Stomach smooth muscle (tissue), 2 donors: ENCODE results near the gene FGF1.

Source experiments
- H3K27ac ChIP-seq: one replicate; pipeline ENCODE4 v1.7.0; 2013; ENCODE audit warnings: mild to moderate bottlenecking, low read length, inconsistent platforms
- H3K27me3 ChIP-seq, 2 donors: one replicate each; pipeline ENCODE4 v1.7.0; 2013; ENCODE audit warnings: low read length in 2 of 2; ENCODE audit not compliant: insufficient read depth in 2 of 2, control insufficient read depth in 1 of 2
- H3K36me3 ChIP-seq, 2 donors: one replicate each; pipeline ENCODE4 v1.7.0; 2013; ENCODE audit warnings: low read length in 2 of 2; ENCODE audit not compliant: control insufficient read depth in 2 of 2, insufficient read depth in 2 of 2
- H3K4me1 ChIP-seq: one replicate; pipeline ENCODE4 v1.7.0; 2013; ENCODE audit warnings: low read length; ENCODE audit not compliant: control insufficient read depth, insufficient read depth
- H3K4me3 ChIP-seq, 2 donors: one replicate each; pipeline ENCODE4 v1.7.0; 2013; ENCODE audit warnings: low read length in 2 of 2
- H3K9ac ChIP-seq, 2 donors: one replicate each; pipeline ENCODE4 v1.7.0; 2013; ENCODE audit warnings: low read length in 2 of 2, mild to moderate bottlenecking in 1 of 2
- H3K9me3 ChIP-seq, 2 donors: one replicate each; pipeline ENCODE4 v1.7.0; 2013; ENCODE audit warnings: low read length in 2 of 2; ENCODE audit not compliant: control insufficient read depth in 2 of 2
- donor health status: healthy.
- donor health status: Pancreatic carcinoma.

Gene FGF1

DNA sequence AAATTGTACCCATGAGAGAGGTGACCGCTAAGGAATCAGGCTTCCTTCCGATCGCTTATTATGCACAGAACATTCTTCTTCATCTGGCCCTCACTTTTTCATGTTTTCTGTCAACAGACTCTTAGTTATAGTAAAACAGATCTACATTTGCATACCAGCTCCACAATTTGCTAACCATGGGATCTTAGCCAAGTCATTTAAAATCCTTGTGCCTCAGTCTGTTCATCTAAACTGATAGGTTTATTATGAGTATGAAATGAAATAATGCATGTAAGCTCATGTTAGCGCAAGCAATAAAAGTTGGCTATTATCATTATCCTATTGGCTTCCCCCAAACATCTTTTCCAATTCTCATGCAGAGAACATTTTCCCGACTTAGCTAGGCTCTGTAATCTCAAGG is 42.3 kb downstream of the FGF1 start:
- H3K36me3 ChIP-seq: no peaks in the 10 kb centered on the region
- H3K27ac ChIP-seq: no peak overlapping the region
- H3K4me3 ChIP-seq: no peak overlapping the region
- no peak overlapping the region for H3K9ac ChIP-seq
- peaks cover 9% of the 10 kb centered on the region for H3K4me1 ChIP-seq
- H3K9me3 ChIP-seq: no peaks in the 10 kb centered on the region
- H3K27me3 ChIP-seq: no peaks in the 10 kb centered on the region

DNA sequence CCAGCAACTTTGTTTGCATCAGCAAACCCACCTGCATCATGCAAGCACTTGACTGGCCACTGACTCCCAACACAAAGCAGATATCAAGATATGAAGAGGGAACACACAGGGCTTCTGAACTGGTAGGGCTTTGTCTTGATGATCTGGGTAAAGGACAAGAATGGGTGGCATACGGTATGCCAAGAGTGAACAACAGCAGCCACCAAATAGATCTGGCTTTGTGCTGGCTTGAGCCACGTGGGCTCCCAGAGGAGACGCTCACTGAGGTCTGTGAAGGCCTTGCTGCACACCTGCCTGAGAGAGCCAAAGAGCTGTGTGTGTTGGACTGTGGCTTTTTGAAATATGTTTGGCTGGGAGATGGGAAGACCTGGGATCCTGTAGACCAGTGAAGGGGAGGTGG is 43.5 kb downstream of the FGF1 start:
- Histone ChIP-seq H3K27ac (no peak overlapping the region), H3K9me3 (no peaks in the 10 kb centered on the region), H3K9ac (no peak overlapping the region)

DNA sequence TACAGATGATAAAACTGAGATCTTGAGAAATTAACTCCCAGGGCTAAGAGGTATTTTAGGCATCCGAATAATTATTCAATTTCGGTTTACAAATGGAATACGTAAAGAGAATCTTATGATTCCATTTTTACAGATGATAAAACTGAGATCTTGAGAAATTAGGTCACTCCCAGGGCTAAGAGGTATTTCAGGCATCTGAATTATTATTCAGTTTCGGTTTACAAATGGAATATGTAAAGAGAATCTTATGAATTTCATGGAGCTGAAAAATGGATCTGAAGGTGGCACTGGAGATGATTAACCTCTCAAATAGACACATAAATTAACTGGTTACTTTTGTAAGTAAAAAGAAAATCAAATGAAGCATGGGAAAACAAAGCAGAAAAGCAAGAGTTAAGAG is 44.2 kb downstream of the FGF1 start:
- Histone ChIP-seq H3K36me3 (no peaks in the 10 kb centered on the region), H3K27me3 (no peaks in the 10 kb centered on the region), H3K9ac (no peak overlapping the region), H3K27ac (no peak overlapping the region), H3K9me3 (no peaks in the 10 kb centered on the region), H3K4me3 (no peak overlapping the region), H3K4me1 (peaks cover 9% of the 10 kb centered on the region)

More for the DNA sequence above, 43.5 kb downstream of the FGF1 start:
- H3K4me1 ChIP-seq: peaks cover 9% of the 10 kb centered on the region
- no peaks in the 10 kb centered on the region for H3K36me3 ChIP-seq
- H3K27me3 ChIP-seq: no peaks in the 10 kb centered on the region
- no peak overlapping the region for H3K4me3 ChIP-seq

DNA sequence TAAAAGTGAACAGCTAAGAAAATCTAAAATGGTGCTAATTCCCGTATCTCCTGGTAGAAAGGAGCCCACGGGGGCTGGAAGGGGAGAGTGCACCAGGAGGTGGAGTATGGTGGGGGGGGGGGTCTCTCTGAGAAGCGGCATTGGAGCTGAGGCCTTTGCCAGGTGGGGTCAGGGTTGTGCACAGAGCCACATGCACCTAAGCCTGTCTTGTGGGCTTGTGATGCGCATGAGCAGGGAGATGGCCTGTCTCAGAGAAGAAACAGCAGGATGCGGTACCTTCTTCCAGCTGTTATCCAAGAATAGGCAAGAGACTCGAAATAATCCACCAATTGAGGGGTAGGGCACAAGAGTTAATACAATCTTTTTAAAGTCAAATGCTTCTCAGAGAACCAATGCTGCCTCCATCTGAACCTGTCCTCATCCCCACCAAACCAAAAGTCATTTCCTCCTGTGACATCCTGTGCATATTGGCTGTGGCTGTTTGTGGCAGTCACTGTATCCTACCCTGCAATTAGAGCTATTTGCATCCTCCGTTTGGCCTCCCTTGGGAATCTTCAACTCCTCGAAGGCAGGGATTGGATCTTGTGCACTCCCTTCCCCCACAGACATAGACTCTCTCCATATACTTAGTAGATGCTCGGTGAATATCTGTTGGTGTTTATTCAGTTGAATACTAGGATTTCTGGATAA is 45.4 kb downstream of the FGF1 start:
- H3K9ac ChIP-seq: no peak overlapping the region
- no peak overlapping the region for H3K27ac ChIP-seq
- no peak overlapping the region for H3K4me3 ChIP-seq
- no peaks in the 10 kb centered on the region for H3K36me3 ChIP-seq
- H3K9me3 ChIP-seq: no peaks in the 10 kb centered on the region
- peaks cover 9% of the 10 kb centered on the region for H3K4me1 ChIP-seq
- H3K27me3 ChIP-seq: no peaks in the 10 kb centered on the region

DNA sequence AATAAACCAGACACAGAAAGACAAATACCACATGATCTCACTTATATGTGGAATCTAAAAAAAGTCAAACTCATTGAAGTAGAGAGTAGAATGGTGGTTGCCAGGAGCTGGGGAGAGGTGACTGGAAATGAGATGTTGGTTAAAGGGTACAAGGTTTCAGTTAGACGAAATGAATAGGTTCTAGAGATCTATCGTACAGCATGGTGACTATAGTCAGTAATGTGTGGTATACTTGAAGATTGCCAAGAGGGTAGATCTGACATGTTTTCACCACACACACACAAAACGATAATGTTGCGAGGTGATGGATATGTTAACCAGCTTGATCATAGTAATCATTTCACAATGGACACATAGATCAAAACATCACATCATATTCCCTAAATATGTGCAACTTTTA is 46.4 kb downstream of the FGF1 start:
- H3K27ac ChIP-seq: no peak overlapping the region
- no peak overlapping the region for H3K9ac ChIP-seq
- H3K4me3 ChIP-seq: no peak overlapping the region
- no peaks in the 10 kb centered on the region for H3K27me3 ChIP-seq
- no peaks in the 10 kb centered on the region for H3K4me1 ChIP-seq
- no peaks in the 10 kb centered on the region for H3K9me3 ChIP-seq
- H3K36me3 ChIP-seq: no peaks in the 10 kb centered on the region

DNA sequence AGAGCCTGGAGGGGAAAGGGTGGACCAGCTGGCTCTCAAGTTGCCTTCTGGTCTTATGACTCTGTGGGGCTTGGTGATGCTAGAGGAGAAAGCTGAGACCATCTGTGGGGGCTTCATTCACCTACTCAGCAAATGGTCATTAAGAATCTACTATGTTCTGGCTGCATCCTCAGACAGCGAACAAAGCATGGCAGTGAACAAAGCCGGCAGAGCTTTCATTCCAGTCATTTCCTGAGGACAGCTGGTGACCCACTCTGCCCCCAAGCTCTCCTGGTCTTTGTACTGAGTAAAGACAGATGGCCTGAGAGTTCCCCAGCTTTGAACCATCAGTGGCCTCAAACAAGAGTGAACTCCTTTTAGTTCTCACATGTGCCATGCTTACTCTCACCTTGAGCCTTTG is 48.0 kb downstream of the FGF1 start:
- Histone ChIP-seq H3K27ac (no peak overlapping the region), H3K36me3 (no peaks in the 10 kb centered on the region), H3K4me1 (no peaks in the 10 kb centered on the region), H3K9me3 (no peaks in the 10 kb centered on the region), H3K27me3 (no peaks in the 10 kb centered on the region), H3K9ac (no peak overlapping the region), H3K4me3 (no peak overlapping the region)

DNA sequence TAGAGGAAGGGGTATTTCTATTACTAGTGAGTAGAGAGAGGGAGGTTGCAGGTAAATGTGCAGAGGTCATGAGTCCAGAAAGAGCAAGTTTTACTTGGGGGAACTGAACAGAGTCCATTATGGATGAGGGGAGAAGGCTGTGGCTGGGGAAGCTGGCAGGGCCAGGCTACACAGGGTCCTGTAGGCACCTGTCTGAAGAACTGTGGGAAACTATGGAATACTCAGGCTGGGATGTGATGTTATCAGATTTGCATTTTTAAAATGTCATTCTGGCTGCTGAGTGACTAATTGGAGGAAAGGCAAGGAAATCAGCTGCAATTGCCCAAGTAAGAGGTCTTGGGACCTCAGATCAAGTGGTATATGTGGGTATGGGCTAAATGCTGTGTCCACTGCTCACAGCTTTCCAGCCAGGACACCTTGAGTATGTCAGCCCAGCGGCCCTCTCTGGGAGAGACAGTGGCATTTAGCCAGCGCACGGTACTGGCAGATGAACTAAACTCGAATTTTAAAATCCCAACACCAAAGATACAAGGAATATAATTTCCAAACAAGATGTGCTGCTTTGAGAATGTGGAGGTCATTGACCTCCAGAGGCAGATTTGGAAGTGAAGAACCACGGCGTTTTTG is 49.1 kb downstream of the FGF1 start:
- Histone ChIP-seq H3K27me3 (no peaks in the 10 kb centered on the region), H3K27ac (no peak overlapping the region), H3K4me3 (no peak overlapping the region), H3K4me1 (no peaks in the 10 kb centered on the region), H3K36me3 (no peaks in the 10 kb centered on the region), H3K9ac (no peak overlapping the region), H3K9me3 (no peaks in the 10 kb centered on the region)

DNA sequence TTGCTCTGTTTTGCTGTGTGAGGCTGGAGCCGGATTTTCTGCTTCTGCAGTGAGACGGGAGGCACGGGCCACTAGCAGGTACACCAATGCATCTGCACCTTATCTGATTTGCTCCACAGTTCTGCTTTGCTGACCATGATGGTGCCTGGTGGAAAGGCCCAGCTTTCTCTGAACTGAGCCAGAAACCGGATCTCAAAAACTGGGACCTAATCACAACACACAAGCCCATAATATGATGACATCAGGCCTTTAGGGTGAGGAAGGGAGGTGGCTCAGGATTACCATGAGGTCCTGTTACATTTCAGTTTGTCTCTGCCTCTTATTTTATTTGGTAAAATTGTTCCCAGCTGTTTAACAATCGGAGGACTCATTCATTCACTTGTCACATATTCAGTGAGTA is 49.8 kb downstream of the FGF1 start:
- Histone ChIP-seq H3K27me3 (no peaks in the 10 kb centered on the region), H3K4me1 (no peaks in the 10 kb centered on the region), H3K27ac (no peak overlapping the region), H3K9ac (no peak overlapping the region), H3K4me3 (no peak overlapping the region), H3K36me3 (no peaks in the 10 kb centered on the region), H3K9me3 (no peaks in the 10 kb centered on the region)

DNA sequence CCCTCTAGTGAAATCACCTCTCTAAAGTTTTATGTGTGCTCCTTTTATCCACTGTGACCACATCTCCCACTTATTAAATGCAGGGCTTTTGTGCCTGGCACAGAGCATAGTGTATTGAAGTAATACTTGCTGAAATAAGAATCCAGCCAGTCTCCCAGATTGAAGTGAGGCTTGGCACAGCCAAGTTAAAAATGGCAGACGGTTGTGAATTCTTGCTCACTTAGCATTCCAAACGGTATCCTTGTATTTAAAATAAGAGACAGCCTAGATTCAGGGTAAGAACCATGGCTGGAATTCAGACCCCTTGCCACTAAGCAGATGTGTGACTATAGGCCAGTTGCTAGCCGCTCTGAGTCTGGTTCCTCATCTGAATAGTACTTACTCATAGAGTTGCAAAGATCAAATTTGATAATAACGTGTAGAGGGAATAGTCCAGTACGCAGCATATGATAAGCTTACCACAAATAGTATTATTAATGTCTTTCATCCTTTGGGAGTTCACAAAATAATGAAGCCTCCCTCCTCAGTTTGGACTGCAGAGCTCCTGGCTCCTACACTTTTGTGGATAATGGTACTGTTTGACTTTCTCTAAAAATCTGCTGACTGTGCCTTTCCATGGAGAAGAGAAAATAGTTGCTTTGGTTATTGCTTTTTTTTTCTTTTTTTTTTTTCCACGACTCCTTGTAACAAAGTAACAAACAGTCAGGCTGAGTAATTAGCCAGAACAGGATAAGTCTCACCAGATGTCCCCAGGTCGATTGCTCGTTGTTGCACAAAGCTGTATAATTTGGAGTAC is 51.5 kb downstream of the FGF1 start:
- no peak overlapping the region for H3K9ac ChIP-seq
- no peaks in the 10 kb centered on the region for H3K27me3 ChIP-seq
- H3K4me1 ChIP-seq: no peaks in the 10 kb centered on the region
- H3K36me3 ChIP-seq: no peaks in the 10 kb centered on the region
- H3K4me3 ChIP-seq: no peak overlapping the region
- no peak overlapping the region for H3K27ac ChIP-seq
- H3K9me3 ChIP-seq: no peaks in the 10 kb centered on the region

DNA sequence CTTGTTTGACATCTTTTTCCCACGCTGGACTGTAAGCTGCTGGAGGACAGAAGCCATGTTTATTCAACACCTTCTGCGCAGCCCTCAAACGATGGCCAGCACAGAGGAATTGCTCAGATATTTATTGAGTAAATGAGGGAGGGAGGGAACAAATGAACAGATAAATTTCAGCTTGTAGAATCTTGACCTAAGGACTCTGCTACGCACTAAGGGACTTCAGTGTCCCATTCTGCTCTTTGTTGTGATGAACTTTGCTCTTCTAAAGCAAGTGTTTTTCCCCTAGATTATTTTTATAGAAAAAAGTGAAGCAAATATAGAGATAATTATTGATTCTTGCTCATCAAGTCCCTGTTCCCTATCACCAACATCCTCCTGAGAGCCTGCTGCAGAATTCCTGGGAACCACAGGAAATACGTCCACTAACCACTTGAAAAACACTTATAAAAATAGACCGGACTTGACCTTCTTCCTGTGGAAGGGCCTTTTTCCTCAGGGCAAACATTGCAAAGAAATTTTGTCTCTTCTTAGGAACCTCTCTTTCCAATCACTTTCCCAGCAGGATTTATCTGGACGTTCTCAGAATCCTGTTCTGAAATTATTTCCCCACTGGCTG is 54.9 kb downstream of the FGF1 start:
- Histone ChIP-seq H3K9ac (no peak overlapping the region), H3K9me3 (no peaks in the 10 kb centered on the region), H3K27ac (no peak overlapping the region), H3K4me1 (peaks cover under 1% of the 10 kb centered on the region), H3K4me3 (no peak overlapping the region), H3K27me3 (no peaks in the 10 kb centered on the region), H3K36me3 (no peaks in the 10 kb centered on the region)
